OCI-LY3 (cell line): ENCODE measurements around the gene TUBB3.

ENCODE experiments used
- CTCF ChIP-seq: fragments of 200-600, 300-600 bp; sonication (generic); IDR thresholded peaks from 2 replicates; pipeline ENCODE4 v1.5.1; 2014; ENCODE audit warnings: antibody characterized with exemption, low read length, low read depth
- EZH2phosphoT487 ChIP-seq: fragments of 200-600 bp; shearing (Covaris generic); IDR thresholded peaks from 2 replicates; pipeline ENCODE4 v1.6.1; 2018; ENCODE audit warnings: antibody characterized with exemption, mixed run types, low read depth

GRCh38 chr16:89984216-89984615 is 61.1 kb downstream of the TUBB3 start:
- no peak for TF ChIP-seq CTCF
- TF ChIP-seq EZH2phosphoT487: no peak
